ENCODE measurements around the gene SRGAP2C.
"Not testable (repeated sequence)": the region's sequence is repeated elsewhere in the genome, so short reads cannot be mapped to it uniquely, and the experiment has no call there.

Gene SRGAP2C

GRCh38 chr1:121278202-121278601 is 93.4 kb downstream of the SRGAP2C start:
- DNase-seq (ENCODE audit: low read depth in 3 of 3, low spot score in 1 of 3), result not testable (repeated sequence)

GRCh38 chr1:121278777-121279547 is 94.2 kb downstream of the SRGAP2C start:
- not testable (repeated sequence) for DNase-seq (ENCODE audit: low read depth in 3 of 3, low spot score in 1 of 3)

GRCh38 chr1:121279548-121279898 is 94.7 kb downstream of the SRGAP2C start:
- DNase-seq (ENCODE audit: low read depth in 3 of 3, low spot score in 1 of 3), result not testable (repeated sequence)

DNA sequence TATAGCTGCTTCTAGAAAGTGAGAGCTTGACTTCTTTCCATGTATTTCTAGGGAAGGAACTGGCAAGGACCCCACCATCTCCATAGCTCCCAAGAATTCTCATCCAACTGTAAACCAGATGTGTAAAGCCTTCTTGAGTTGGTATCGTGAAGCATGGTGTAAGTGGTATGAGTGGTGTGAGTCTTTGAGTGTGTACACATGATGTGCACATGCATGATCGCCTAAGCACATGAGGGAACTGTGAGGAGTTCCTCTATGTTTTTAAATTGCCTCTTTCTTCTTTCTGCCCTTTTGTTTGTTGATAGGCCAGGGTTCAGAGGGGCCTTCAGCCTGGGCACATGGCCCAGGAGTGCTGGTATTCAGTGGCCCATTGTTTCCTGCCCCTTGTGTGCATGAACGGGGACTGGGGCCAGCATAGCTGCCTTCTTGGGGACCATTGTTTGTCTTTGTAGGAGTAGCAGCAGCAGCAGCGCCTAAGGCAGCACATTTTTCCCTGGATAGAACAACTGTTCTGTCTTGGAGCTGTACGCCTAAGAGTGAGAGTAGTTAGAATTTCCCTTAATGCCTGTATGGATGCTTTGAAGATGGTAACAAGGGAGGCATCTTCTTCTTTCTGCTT is 96.0 kb downstream of the SRGAP2C start:
- not testable (repeated sequence) for DNase-seq (ENCODE audit: low read depth in 3 of 3, low spot score in 1 of 3)

DNA sequence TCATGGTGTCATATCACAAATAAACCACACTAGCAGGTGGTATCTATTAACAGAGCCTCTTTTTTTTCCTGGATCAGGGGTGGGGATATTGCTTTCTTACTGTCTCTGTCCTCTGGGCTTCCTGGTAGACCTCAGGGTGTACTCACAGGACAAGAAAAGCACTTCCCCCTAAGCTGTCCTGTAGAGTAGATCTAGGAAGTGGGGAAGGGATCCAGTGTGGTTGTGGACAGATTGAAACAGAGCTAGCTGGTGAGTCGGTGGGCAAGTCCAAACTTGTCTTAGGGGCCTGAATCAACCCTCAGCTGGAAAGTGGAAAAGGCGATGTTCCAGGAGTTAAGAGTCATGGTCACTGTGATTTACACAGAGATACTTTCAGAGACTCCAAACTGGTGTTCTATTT is 96.7 kb downstream of the SRGAP2C start:
- DNase-seq (ENCODE audit: low read depth in 3 of 3, low spot score in 1 of 3), result not testable (repeated sequence)

- not testable (repeated sequence) for DNase-seq (ENCODE audit: low read depth in 3 of 3, low spot score in 1 of 3)
These were observed 98.9 kb downstream of the SRGAP2C start for GRCh38 chr1:121283587-121284180.

- not testable (repeated sequence) for DNase-seq (ENCODE audit: low read depth in 3 of 3, low spot score in 1 of 3)
These were observed 107.8 kb downstream of the SRGAP2C start for GRCh38 chr1:121292590-121292989.

DNA sequence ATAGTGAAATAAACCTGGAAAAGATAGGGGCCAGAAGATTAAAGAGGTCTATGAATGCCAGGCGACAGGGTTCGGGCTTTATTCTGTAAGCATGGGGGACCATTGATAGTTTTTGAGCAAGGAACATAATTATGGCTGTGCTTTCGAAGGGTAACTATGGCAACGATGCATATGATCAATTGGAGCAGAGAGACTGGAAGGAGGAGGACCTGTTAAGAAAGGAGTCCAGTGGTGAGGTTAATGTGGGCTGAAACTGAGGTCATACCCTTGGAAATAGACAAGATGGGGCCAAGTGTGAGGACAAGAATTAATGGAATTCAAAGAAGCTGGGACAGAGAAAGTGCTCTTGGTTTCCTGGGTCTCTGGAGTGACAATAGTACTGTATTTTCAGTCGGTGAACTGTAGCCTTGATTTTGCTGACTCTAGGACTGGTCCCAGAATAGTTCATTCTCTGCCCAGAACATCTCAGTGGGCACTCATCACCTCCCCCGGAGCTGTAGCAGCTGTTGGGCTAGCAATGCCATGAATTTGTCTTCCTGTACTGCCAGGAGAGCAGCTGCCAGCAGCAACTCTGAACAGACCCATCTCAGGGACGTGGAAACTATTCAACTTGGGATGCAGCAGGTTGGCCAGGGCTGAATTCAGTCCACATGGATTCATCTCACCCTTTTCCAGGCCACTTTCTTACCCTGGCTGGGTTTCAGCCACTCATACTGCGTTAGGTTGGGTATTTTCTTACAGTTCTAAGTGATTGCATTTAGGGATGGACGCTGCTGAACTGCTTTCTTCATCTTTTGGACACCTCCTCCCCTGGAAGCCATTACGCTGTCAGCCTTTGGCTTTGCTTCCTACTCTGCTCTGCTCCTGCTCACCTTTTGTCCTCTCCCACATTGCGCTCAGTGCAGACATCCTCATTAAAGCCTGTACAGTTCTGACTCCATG is 108.8 kb downstream of the SRGAP2C start:
- not testable (repeated sequence) for DNase-seq (ENCODE audit: low read depth in 3 of 3, low spot score in 1 of 3)

DNA sequence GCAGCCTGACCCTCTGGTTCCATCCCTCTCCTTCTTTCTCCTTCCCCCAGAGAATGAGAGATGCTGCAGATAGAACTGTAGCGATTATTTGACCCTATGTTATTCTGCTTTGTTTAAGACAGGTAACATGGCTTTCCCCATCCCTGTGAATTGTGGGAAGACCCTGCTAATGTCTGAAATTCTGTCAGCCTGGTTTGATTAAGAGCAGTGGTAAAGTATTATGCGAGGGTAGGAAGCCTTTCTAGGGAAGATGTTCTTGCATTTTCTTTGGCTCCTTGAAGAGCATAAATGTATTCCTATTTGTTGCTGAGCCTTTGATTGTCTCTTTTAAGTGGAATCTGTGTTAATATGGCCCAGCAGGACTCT is 109.4 kb downstream of the SRGAP2C start:
- DNase-seq (ENCODE audit: low read depth in 3 of 3, low spot score in 1 of 3), result not testable (repeated sequence)

DNA sequence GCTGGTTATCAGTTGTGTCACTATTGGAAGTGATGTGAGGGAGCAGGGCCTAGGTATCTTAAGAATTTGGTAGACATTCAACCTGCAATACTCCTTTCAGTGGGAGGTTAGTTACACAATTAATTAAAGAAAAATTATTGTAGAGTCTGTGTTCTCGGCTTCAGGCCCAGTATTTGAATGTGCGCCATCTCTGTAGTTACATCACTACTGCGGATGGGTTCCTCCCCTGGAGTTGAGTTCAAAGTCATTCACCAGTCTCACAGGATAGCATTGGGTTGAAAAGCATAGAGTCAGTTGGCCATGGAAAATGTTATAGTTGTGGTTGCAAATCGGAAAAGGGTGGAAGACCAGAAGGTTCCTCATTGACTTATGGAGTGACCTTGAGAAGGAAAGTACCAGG is 111.8 kb downstream of the SRGAP2C start:
- not testable (repeated sequence) for DNase-seq (ENCODE audit: low read depth in 3 of 3, low spot score in 1 of 3)

- DNase-seq (ENCODE audit: low read depth in 3 of 3, low spot score in 1 of 3), result not testable (repeated sequence)
These were observed 113.8 kb downstream of the SRGAP2C start for GRCh38 chr1:121298529-121298928.

DNA sequence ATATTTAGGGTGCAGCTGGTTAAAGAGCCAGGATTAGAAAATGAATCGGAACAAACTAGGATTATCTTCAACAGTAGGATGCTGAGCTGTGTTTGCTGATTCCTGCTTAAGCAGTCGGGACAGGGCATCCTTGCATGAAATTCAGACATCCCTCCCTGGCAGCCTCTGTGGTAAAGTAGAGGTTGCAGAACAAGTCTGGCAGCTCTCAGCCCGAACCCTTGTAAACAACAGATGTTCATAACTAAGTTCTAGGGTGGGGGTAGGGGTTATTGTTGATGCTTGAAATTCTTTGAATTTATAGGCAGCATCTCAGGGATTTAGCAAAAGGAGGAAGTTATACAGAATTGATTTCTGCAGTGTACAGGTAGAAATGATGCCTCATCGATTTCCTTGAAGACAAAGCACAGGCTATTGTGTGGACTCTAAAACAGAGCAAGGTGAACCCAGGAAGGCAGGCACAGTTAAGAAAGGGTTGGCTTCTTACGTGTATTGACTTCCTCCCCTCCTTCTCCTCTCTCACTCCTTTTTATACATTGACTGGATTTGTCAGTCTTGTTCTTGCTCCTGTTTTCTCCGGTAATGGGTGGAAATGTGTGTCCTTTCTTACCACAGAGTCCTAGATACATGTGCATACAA is 114.9 kb downstream of the SRGAP2C start:
- not testable (repeated sequence) for DNase-seq (ENCODE audit: low read depth in 3 of 3, low spot score in 1 of 3)

DNA sequence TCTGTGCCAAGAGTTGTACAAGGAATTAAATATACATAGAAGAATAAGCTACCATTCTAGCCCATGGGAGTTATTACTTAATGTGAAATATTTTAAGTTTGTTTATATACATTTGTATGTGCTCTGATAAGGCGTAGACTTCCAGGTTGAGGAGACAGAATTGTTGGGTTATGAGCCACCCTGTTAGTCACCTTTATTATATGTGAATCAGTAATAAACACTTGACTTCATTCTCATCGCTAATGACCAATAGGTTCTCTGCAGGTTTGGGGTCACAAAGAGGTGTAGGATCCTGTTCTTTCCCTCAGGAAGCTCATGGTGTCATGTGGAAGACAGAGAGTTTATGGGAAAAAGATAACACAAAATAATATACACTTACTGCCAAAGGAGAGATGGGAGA is 117.1 kb downstream of the SRGAP2C start:
- DNase-seq (ENCODE audit: low read depth in 3 of 3, low spot score in 1 of 3), result not testable (repeated sequence)

- not testable (repeated sequence) for DNase-seq (ENCODE audit: low read depth in 3 of 3, low spot score in 1 of 3)
These were observed 123.0 kb downstream of the SRGAP2C start for GRCh38 chr1:121307759-121308158.

DNA sequence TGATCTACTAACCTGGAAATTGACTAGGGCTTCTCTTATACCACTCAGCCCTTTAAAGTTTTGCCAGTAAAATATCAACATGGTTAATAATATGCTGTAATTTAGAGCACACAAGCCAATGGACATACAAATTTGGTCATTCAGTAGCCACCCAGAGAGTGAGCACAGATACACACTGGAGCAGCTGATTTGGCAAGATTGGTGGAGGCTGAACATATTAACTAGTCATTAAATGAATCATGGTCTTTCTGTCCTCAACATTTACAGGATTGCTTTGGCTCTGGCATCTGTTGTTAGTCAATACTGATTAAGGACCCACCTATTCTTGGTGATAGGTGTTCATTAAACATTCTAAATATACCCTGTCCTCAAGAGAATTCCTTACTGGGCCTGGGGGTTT is 130.7 kb downstream of the SRGAP2C start:
- not testable (repeated sequence) for DNase-seq (ENCODE audit: low read depth in 3 of 3, low spot score in 1 of 3)

DNA sequence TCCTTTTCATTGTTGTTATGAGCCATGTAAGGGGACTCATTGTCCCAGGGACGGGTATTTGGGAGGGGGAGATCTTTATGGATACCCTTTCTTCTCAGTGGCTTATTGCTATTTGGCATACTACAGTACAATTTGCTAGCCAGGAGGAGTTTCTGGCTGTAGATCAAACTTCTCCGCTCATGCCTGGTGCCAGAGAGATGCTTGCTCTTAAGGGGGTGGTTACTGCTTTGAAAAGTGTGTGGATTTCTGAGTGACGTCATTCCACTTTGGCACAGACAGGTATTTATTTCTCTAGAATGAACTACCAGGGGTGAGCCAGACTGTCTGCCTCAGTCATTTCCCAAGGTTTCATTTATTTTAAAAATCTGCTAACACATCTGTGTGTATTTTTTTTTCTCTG is 131.3 kb downstream of the SRGAP2C start:
- DNase-seq (ENCODE audit: low read depth in 3 of 3, low spot score in 1 of 3), result not testable (repeated sequence)

- not testable (repeated sequence) for DNase-seq (ENCODE audit: low read depth in 3 of 3, low spot score in 1 of 3)
These were observed 133.0 kb downstream of the SRGAP2C start for GRCh38 chr1:121317491-121318468.

DNA sequence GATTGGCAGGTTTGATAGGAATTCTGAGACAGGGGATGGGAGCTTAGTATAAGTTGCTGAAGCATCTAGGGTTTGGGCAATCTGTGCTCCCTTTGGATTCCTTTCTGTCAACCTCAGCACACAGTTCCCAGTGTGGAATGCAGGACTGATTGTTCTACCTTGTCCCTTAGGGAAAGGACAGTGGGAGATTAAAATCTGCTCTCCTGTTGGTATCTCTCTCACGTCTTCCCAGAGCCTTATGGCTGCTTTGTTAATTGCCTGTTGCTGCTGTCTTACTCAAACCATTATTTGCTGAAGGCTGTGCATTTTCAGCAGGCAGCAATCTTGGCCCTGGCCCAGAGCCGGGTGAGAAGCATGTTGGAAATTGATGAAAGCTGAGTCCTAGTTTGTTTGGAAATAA is 133.9 kb downstream of the SRGAP2C start:
- DNase-seq (ENCODE audit: low read depth in 3 of 3, low spot score in 1 of 3), result not testable (repeated sequence)

DNA sequence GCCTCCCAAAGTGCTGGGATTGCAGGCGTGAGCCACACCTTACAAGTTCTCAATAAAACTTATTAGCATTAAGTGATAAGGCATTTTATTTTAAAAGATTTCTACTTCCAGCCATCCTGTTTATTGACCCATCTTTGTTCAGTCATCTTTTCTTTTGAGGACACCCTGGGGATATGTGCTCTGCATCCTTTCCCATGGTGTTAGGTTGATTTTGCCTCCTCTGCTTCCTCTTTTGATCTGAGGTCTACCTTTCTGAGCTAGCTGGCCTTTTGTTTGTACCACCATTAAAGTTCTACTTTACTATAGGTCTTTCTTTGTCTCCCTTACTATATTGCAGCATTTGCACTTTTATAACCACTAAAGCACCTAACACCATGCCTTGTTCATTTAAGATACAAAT is 136.9 kb downstream of the SRGAP2C start:
- not testable (repeated sequence) for DNase-seq (ENCODE audit: low read depth in 3 of 3, low spot score in 1 of 3)

Data from stimulated activated CD4-positive, alpha-beta T cell treated with anti-CD3 and anti-CD28 coated beads, TNF-alpha, amount 100 ng/mL, for 1 hour (primary cell).